ENCODE measurements around the gene MCF2L.

MCF2L gene

DNA sequence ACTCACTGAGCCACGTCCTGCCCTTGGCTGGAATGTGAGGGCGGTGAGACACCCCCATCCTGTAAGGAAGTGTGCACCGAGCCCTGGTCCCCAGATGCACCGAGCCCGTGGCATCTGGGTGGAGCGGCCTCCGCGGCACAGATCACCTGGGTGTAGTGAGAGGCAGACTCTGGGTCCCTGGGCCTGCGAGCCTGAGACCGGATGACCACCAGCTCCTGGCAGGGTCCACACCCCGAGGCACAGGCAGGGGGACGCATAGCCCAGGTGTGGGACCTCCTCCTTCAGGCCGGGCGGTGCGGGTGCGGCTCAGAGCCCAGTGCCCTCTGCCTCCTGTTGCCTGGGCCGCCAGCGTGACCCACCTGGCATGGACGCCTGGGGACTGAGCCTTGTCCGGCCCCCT is 12.4 kb downstream of the MCF2L start:
- no peak for DNase-seq (ENCODE audit: low read depth in 2 of 2)

DNA sequence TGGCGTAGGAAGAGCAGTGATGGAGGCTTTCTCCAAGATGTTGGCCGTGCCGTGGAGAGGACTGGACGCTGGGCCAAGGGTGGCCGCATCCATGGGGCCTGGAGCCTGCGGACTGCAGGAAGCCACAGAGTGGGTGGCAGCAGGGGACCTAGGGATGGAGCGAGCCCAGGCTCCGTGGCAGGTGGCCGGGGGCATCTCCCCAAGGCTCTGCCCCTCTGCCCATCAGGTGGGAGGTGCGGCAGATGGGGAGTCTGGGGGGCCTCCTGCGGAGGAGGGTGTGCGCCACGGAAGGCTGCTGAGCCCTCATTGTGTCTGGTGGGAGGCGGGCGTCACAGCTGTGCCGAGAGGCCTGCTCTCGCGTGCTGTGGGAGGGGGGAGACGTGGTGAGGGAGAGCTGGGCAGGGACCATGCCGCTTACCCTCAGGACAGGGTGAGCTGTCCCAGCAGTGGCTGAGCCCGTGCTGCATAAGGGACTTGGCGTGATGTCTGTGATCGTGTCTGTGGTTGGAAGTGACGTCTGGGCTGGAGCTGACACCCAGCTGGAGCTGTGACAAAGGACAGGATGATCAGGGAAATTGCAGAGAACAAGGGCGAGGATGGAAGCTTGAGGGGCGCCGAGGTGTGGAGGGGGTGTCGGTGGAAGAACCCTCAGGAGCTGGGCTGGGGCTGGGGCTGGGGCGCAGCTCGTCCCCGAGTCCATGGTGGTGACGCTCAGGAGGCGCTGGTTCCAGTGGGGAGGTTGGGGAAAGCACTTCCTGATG is 13.4 kb downstream of the MCF2L start:
- no peak for DNase-seq (ENCODE audit: low read depth in 2 of 2)

DNA sequence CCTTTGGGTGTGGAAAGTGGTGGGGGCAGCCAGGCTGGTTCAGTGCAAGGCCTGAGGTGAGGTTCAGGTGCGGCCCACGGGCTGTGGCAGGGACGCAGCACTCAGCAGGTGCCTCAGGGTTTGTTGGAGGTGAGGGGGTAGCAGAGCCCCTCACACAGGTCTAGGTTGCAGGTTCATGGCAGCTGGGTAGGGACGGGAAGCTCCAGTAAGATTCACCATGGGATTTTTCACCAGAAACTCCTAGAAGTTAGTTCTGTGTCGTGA is 14.0 kb downstream of the MCF2L start:
- DNase-seq (ENCODE audit: low read depth in 2 of 2) = no peak

DNA sequence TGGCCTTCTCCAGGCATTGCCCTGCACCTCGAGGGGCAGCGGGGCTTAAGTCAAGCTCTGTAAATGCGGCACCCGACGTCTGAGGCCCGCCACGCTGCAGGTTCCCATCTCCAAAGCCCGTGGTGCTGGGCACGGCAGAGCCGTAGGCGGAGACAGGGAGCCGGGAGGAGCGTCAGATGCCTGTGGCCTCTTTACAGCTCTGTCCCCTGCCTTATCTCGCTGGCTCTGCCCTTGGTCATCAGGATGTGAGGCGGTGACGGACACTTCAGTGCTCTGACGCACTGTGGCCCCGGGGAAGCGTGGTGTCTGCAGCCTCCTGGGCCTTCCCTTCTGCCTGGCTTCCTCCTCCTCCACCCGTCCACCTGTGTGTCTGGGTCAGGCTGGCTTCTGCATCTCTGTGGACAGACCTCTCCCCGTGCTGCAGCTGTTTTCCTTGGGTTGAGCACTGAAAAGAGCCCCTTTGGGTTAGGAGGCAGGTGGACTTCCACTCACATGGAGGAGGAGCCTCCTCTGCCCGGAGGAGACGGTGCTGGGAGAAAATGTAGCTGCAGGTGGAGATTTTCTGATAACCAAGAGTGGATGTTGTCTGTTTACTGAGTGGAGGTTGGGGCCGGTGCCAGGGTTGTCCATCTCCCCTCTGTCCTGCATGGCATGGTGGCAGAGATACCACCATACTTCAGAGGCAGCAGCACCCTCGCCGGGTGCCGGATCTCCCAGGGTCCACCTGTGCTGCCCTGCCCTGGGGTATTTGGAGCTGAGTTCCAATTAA is 14.6 kb downstream of the MCF2L start:
- DNase-seq (ENCODE audit: low read depth in 2 of 2) = no peak

DNA sequence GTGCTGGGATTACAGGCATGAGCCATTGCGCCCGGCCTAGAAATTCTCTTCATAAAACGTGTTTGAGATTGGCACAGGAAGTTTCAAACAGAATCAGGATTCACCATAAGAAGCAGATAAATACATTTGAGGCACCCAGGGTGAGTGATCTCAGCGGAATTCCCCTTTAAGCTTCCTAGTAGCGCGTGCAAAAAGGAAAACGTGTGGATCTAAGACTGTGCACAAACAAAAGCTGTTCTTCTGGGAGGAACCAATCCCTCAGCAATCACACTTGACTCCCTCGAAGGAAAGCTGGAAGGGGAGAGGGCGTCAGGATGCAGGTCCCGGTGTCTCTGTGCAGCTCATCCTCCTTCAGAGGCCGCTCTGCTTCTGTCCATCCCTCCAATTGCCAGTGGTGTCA is 15.5 kb downstream of the MCF2L start:
- DNase-seq (ENCODE audit: low read depth in 2 of 2) = no peak

DNA sequence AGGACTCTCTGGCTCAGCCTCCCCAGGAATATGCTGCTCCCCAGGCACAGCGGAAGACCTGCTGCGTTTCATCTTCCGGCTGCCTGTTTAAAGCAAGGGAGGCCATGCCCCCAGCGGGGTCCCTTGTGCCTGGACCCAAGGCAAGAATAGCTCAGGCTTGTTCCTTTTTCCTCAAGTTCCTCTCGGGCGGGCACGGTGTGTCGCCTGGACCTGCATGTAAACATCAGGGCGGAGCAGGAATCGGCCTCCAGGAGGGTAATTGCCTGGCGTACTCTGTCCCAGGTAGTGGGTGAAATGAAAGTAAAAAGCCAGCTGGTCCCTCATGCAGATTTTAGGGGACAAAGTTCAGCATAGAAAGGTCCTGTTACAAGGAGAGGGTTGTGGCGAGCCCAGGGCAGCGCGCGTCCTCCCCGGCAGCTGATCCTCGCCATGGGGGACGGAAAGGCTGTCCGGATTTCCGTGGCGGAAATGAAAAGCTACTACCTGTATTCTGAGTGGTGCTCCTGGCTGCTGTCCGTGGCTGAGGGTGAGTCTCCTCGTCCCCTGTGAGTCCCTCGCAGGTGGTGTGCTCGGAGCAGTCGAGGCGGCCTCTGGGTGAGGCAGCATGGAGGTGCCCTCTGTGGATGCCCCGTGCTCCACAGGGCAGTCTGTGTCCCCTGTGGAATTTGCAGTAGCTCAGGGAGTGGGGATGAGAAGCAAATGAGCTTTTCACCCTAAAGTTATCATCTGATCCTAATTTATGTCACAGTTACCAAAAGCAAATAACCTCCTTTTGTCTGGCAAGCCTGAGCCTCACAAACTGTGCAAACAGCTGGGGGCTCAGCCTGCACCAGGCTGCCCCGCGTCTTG is 16.2 kb downstream of the MCF2L start:
- DNase-seq (ENCODE audit: low read depth in 2 of 2) = no peak

DNA sequence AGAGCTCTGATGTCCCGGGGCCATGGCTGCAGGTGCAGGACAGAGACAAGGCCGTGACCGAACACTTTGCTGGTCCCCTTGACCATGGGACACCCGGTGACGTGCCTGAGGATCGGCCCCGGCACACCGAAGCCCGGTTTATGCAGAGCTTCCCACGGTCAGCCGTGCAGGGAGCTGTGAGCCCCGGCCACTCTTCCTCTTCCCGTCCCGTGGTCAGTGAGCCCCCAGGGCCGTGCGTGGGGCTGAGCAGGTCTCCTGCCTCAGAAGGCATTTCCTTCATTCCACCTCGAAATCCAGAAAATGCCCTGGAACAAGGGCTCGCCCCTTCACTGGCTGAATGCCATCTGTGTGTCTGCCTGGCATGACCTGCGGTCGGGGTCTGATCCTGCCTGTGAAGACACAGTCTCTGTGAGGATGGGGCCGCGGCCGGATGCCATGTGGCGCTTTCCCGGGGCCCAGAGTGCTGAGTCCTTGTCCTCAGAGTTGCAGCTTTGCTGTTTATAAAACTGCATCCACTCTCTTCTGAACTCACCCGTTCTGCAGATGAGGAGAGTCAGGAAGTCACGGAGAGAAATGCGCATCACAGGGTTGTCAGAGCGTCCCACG is 16.9 kb downstream of the MCF2L start:
- no peak for DNase-seq (ENCODE audit: low read depth in 2 of 2)

DNA sequence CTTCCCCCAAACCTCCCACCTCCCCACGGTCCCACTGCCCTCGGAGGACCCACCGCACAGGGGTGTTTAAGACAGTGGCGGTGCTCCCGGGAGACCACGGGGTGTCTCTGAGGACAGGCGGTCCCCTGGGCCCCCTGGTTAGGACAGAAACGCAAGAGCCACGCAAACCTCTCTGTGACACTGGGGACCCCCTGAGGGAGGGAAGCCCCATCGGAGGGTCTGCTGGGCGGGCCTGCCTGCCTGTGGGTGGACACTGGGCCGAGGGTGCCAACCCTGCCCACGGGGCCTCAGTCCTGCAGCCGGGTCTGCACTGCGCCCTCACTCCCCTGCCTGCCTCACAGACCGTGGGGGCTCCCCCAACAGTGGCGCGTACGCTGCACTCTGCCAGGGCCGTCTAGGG is 17.5 kb downstream of the MCF2L start:
- DNase-seq (ENCODE audit: low read depth in 2 of 2) = no peak

DNA sequence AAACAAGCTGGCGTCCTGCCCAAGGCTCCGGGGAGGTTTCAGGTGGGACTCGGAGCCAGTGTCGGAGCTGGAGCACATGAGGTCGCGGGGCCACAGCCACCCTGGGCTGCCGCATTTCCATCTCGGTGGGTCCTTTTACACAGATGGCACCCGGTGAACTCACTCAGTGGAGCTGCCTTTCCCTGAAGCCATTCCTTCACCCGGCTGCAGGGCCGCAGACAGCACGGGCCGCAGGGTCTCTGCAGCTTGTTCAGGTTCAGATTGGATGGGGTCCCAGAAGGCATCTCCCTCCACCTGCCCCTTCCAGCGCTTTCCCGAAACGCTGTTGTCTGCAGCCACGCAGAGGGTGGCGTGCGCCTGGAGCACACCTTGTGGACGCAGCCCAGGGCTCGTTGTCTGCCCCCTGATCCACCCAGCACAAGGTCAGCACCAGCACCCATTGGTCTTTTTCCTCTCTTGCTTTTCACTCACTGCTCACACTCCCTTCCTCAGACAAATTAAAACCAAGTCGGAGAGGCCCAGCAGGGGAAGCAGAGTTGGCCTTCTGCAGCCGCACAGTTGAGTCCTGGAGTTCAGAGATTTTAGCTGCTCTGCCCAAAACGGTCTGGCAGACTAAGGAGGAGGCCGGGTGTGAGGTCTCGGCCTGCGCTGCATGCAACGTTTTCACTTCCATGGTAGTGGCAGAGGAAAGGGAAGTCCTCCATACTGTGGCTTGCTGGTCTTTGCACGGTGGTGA is 18.1 kb downstream of the MCF2L start:
- DNase-seq (ENCODE audit: low read depth in 2 of 2) = no peak

DNA sequence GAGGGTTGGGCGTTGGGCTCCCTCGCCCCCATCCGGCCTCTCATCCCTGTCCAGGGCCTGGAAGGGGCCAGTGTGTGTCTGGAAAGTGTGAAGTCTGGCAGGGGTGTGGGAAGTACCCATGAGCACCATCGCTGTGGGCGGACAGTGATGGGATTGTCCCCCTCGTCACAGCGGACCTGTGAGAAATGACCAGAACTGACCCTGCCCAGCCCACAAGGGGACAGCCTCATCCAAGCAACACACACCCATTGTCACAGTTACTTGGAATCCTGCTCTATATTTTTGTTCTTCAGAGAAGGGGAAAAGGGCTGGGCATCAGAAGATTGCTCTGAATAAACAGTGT is 18.6 kb downstream of the MCF2L start:
- no peak for DNase-seq (ENCODE audit: low read depth in 2 of 2)

DNA sequence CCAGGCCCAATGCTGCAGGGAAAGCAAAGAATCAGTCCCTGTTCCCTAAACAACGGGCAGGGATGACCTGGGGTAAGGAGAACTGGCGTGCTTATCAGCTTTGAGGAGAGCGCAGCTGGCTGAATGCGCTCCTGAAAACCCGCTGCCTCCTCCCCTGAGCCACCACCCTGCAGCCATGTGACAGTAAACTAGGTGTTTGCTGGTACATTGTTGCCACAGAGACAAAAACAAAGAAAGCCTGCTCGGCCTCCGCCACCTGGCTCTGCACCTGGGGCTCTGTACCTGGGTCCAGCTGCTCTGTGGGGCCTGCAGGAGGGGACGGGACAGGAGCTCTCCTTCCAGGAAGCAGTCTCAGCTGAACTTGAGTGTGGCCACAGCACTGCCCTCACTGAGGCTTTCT is 21.8 kb downstream of the MCF2L start:
- no peak for DNase-seq (ENCODE audit: low read depth in 2 of 2)

DNA sequence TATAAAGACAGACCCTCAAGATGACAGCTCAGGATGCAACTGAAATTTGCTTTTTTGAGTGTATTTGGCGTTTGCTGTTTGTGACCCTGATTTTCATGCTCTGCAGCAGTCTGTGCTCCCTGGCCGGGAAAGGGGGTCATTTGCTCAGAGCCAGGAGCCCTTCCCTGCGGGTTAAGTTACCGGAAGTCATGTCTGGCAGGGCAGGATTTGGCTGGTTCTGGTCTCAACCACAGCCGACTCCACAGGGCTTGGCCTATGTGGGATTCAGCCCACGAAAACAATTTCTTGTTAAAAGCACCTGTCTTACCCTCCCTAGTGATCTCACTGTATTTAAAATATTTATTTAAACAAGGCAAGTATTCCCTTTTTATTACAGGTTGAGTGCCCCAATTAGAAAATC is 22.6 kb downstream of the MCF2L start:
- DNase-seq (ENCODE audit: low read depth in 2 of 2) = no peak

DNA sequence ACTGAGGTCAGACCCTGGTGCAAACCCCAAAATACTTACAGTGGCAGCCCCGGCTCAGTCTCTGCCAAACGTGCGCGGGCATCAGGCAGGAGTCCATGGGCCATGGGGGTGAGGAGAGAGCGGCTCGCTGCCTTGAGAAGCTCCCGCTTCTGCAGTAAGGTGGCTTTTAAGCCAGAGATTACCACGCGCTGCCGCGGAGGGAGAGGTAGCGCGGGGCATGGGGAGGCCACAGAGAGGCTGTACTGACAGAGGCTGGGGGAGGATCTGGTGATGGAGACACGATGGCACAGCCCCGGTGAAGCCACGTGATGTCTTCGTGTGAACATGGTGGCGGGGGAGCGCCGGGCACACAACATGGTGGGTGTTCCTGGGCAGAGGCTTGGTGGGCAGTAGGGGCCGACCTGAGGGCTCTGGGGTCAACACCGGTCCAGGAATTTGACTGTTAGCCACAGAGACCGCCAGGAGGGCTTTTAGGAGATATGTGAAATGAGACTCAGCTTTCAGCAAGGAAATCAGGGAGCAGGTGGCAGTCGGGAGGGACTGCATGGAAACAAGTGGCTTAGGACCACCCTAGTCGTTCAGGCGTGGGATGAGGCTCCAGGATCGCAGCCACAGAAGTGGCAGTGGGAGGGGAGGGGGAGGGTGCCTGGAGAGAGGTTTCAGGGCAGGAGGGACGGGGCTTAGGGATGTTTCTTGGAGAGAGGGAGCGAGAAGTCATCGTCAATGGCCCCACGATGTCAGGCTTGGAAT is 24.1 kb downstream of the MCF2L start:
- DNase-seq (ENCODE audit: low read depth in 2 of 2) = no peak

DNA sequence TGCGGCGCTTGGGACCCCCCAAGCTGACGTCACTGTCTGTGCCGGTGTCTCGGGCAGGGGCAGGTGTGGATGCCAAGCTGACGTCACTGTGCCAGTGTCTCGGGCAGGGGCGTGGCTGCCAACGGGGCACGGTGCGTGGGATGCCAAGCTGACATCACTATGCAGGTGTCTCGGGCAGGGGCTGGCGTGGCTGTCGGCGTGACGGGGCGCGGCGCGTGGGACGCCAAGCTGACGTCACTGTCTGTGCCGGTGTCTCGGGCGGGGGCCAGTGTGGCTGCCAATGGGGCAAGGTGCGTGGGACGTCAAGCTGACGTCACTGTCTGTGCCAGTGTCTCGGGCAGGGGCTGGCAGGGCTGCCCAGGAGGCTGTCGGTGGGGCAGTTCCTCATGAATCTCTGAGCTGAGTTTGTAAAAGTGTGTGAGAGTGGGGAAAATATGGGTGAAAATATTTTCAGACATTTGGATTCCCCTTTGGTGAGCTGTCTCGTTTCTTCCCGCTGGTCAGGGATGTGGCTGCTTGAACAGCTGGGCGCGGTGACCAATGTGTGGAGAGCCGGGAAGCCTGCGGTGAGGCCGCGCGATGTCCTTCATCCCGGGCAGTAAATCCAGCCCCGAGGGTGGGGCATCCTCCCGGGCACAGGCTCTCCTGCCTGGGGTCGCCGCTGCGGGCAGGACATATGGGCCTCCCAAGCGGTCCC is 25.2 kb downstream of the MCF2L start:
- no peak for DNase-seq (ENCODE audit: low read depth in 2 of 2)

DNA sequence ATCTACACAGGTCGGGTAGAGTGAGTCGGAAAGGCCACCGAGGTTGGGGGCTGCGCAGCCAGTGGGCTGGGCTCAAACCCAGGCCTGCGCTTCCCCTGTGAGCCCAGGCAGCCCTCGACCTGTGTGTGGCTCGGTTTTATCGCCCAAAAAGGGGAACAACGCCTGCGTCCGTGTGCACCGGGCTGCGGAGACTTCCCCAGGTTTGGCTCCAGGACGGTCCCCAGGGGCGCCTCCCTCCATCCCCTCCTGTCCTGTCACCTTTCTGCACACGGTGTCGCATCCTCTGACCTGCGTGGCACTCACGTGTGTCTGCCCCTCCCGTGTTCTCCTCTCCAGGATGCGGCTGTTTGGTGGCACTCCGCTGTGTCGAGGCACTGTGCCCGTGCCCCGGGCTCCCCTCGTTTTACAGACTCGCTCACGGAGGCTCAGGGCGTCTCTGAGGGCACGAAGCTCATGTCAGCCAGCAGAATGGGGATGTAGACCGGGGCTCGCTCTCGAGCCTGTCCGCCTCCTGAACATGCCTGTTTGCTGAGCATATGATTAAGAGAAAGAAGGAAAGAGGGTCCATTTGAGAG is 25.9 kb downstream of the MCF2L start:
- no peak for DNase-seq (ENCODE audit: low read depth in 2 of 2)

DNA sequence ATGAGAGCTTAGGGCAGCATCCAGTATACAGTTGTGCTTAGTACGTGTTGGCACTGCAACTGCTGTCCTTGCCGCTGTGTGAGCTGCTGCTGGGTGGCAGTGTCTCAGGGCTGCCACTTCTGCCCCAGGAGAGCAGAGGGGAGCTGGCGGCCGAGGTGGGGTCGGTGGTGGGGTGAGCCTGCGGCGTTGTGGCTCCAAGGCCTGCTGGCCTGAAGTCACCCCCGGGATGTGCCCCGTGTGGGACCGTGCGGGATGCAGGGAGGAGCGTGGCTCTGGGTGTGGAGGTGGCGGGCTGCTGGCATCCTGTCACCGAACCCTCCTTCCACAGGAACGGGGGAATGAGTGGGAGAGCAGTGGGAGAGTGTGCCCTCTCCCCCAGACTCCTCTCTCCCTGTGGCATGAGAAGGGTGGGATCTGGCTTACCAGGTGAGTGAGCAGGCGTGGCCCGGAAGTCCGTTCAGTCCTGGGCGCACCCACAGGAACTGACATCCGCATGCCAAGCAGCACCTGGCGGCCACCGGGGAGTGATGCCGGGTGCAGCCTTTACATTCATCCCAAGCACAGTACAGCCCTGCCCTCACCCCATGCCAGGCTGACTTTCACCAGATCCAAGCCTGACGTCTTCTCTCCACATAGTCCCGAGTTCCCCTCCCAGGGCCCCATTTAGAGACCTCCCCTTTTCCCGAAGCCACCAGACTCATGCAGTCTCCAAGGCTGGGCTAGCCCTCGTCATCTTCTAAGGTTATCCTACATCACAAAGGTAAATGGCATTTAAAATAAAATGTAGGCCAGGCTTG is 26.6 kb downstream of the MCF2L start:
- no peak for DNase-seq (ENCODE audit: low read depth in 2 of 2)

DNA sequence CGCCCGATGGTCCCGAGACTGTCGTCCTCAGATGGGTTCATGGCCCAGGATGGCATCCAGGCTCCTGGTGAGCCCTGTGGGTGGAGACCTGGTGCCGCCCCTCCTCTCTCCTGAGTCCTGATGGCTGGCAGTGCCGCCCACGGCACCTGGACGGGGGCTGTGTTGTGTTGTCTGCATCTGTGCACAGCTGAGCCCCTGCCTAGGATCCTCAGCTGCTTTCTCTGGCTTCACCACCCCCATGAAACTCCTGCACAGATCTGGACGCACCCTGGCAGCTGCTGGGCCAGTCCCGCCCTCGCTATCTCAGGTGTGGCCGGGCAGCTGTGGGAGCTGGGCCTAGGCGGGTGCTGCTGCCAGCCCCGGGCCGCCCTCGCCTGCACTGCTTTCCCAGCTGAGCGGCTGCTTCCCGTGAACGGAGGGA is 27.7 kb downstream of the MCF2L start:
- no peak for DNase-seq (ENCODE audit: low read depth in 2 of 2)

DNA sequence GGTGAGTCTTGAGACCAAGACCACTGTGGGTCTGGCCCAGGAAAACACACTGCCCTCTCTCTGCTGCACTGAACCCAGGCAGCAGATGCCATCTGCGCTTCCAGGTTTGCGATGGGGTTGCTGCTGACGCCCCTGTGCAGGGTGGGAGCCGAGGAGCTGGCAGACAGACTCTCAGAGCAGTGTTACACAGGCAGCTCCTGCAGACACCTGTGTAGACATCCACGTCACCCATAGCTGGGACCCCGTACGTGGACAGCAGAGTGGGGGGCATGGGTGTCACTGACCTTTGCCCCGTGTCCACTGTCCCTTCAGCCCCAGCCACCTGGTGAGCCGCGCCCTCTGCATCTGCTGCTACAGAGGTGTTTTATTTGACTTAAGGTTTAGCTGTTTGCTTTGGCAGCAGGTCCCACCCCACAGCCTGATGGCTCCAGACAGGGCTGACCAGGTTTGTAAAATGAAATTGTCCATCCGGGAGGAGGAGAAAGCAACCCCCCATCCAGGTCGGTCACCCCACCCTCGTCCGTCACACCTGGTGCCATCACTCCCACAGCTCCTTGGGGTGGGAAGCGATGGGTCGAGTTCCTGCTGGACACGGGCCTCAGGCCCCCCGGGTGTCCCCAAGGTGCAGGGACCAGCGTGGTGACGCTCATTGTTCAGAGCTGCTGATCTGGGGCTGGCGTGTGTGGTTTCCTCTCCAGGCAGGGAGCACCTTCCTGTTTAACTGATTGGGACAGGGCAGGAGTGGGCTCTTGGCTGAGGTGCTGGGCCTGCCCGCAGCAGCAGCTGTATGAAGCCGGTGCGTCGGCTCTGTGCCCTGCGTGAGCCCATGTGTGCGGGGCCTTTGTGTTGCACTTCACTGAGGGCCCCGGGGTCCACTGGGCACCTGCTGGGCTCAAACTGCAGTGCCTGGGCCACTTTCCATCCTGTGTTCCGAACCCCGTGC is 28.4 kb downstream of the MCF2L start:
- DNase-seq (ENCODE audit: low read depth in 2 of 2) = no peak
